ENCODE results near the gene TNFRSF17.
"Not testable (repeated sequence)": the region's sequence is repeated elsewhere in the genome, so short reads cannot be mapped to it uniquely, and the experiment has no call there.

TNFRSF17 gene

DNA sequence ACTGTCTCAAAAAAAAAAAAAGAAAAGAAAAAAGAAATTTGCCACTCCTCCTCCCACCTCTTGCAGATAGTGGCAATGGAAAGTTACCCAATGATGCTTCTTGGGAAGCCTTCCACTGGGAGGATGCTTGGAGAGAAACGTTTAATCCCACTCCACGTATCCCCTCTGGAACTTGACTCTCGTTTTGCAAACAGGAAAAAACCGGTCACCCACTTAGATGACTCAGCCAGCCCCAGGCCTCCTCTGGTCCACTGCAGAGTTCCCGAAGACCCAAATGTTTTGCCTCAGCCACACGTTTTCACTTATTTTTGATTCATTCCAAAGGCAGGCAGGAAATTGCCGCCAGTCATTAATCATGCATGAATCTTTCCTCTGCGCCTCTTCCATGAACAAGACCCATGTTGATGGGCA, 9.3 kb upstream of the TNFRSF17 start:
- peaks cover 7% of the 10 kb centered on the region for H3K4me1 ChIP-seq (ENCODE audit: insufficient read depth, poor library complexity, severe bottlenecking)
- no peaks in the 10 kb centered on the region for H3K27me3 ChIP-seq (ENCODE audit: insufficient read depth, poor library complexity, severe bottlenecking)
- H3K27ac ChIP-seq (ENCODE audit: poor library complexity, severe bottlenecking): peak overlapping the region; percentile 88
- peak; percentile 81 for DNase-seq (ENCODE audit: low spot score)
- H3K36me3 ChIP-seq (ENCODE audit: low read depth): no peaks in the 10 kb centered on the region
- H3K4me3 ChIP-seq (ENCODE audit: severe bottlenecking): no peak overlapping the region
- TF ChIP-seq, protein P1, sequence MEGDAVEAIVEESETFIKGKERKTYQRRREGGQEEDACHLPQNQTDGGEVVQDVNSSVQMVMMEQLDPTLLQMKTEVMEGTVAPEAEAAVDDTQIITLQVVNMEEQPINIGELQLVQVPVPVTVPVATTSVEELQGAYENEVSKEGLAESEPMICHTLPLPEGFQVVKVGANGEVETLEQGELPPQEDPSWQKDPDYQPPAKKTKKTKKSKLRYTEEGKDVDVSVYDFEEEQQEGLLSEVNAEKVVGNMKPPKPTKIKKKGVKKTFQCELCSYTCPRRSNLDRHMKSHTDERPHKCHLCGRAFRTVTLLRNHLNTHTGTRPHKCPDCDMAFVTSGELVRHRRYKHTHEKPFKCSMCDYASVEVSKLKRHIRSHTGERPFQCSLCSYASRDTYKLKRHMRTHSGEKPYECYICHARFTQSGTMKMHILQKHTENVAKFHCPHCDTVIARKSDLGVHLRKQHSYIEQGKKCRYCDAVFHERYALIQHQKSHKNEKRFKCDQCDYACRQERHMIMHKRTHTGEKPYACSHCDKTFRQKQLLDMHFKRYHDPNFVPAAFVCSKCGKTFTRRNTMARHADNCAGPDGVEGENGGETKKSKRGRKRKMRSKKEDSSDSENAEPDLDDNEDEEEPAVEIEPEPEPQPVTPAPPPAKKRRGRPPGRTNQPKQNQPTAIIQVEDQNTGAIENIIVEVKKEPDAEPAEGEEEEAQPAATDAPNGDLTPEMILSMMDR (IDR thresholded peaks at IDR 0.05; ENCODE audit: poor library complexity, severe bottlenecking): no peak
- ATAC-seq (ENCODE audit: low read depth): peak; percentile 90
- H3K9me3 ChIP-seq (ENCODE audit: severe bottlenecking): no peaks in the 10 kb centered on the region

DNA sequence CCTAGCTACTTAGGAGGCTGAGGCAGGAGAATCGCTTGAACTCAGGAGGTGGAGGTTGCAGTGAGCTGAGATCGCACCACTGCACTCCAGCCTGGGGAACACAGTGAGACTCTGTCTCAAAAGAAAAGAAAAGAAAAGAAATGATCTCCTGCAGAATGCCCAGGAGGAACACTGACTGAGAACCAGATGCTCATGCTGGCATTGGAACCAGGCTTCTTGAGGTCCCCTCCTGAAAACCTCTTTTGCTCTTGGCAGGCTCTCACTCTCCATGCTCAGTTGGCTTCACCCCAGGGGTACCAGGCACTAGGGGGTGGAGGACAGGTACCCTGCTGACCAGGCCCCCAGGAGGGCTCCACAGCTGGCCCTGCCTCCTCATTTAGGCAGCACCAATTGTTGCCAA, 8.5 kb upstream of the TNFRSF17 start:
- peak; percentile 23 for DNase-seq (ENCODE audit: low spot score)
- Histone ChIP-seq H3K27ac (ENCODE audit: poor library complexity, severe bottlenecking) (peak overlapping the region; percentile 88), H3K36me3 (ENCODE audit: low read depth) (no peaks in the 10 kb centered on the region), H3K4me3 (ENCODE audit: severe bottlenecking) (no peak overlapping the region), H3K9me3 (ENCODE audit: severe bottlenecking) (no peaks in the 10 kb centered on the region), H3K4me1 (ENCODE audit: insufficient read depth, poor library complexity, severe bottlenecking) (peaks cover 7% of the 10 kb centered on the region), H3K27me3 (ENCODE audit: insufficient read depth, poor library complexity, severe bottlenecking) (no peaks in the 10 kb centered on the region)
- no peak for ATAC-seq (ENCODE audit: low read depth)
- TF ChIP-seq, protein P1 (IDR thresholded peaks at IDR 0.05; ENCODE audit: poor library complexity, severe bottlenecking): no peak

DNA sequence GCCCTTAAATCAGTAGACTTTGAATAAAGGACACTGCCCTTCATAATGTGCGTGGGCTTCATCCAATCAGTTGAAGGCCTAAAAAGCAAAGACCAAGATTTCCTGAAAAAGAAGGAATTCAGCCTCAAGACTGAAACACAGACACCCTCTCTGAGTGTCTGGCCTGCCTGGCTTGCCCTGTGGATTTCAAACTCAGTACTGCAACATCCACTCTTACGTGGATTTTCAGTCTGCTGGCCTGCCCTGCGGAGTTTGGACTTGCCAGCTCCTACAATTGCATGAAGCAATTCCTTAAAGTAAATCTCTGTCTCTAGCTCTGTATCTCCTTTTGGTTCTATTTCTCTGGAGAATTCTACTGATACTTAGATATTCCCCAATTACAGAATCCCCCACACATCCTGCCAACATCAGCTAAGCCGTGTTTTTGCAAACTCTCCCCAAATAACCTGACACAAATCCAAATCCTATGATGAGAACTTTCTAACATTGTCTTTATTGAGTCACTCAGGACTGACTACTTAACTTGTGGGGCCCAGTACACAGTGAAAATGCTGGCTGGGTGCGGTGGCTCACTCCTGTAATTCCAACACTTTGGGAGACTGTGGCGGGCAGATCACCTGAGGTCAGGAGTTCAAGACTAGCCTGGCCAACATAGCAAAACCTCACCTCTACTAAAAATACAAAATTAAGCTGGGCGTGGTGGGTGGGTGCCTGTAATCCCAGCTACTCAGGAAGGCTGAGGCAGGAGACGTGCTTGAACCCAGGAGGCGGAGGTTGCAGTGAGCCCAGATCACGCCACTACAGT, 7.2 kb upstream of the TNFRSF17 start:
- no peaks in the 10 kb centered on the region for H3K9me3 ChIP-seq (ENCODE audit: severe bottlenecking)
- DNase-seq (ENCODE audit: low spot score): peak; percentile 6
- no peaks in the 10 kb centered on the region for H3K27me3 ChIP-seq (ENCODE audit: insufficient read depth, poor library complexity, severe bottlenecking)
- H3K4me3 ChIP-seq (ENCODE audit: severe bottlenecking): no peak overlapping the region
- H3K4me1 ChIP-seq (ENCODE audit: insufficient read depth, poor library complexity, severe bottlenecking): peaks cover 7% of the 10 kb centered on the region
- no peak overlapping the region for H3K27ac ChIP-seq (ENCODE audit: poor library complexity, severe bottlenecking)
- no peaks in the 10 kb centered on the region for H3K36me3 ChIP-seq (ENCODE audit: low read depth)
- no peak for ATAC-seq (ENCODE audit: low read depth)
- TF ChIP-seq, protein P1 (IDR thresholded peaks at IDR 0.05; ENCODE audit: poor library complexity, severe bottlenecking): no peak

DNA sequence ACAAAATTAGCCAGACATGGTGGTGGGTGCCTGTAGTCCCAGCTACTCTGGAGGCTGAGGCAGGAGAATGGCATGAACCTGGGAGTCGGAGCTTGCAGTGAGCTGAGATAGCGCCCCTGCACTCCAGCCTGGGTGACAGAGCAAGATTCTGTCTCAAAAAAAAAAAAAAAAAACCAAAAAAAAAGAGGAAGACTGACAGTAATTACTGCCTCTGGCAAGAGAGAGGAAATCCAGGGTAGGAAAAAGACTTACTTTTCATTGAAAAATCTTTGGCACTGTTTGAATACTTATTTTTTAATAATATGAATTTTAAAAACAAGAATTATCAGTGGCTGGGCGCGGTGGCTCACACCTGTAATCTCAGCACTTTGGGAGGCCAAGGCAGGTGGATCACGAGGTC, 2.6 kb upstream of the TNFRSF17 start:
- ATAC-seq (ENCODE audit: low read depth); H3K27ac ChIP-seq (ENCODE audit: poor library complexity, severe bottlenecking); H3K36me3 ChIP-seq (ENCODE audit: low read depth); H3K4me3 ChIP-seq (ENCODE audit: severe bottlenecking); H3K27me3 ChIP-seq (ENCODE audit: insufficient read depth, poor library complexity, severe bottlenecking); H3K4me1 ChIP-seq (ENCODE audit: insufficient read depth, poor library complexity, severe bottlenecking); H3K9me3 ChIP-seq (ENCODE audit: severe bottlenecking): not testable (repeated sequence)
- peak; percentile 1 for DNase-seq (ENCODE audit: low spot score)

DNA sequence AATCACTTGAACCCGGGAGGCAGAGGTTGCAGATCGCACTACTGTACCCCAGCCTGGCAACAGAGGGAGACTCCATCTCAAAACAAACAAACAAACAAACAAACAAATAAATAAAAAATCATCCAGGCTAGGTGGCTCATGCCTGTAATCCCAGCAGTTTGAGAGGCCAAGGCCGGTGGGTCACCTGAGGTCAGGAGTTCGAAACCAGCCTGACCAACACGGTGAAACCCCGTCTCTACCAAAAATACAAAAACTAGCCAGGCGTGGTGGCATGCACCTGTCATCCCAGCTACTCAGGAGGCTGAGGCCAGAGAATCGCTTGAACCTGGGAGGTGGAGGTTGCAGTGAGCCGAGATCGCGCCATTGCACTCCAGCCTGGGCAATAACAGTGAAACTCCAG, 2.0 kb upstream of the TNFRSF17 start:
- H3K27ac ChIP-seq (ENCODE audit: poor library complexity, severe bottlenecking): not testable (repeated sequence)

DNA sequence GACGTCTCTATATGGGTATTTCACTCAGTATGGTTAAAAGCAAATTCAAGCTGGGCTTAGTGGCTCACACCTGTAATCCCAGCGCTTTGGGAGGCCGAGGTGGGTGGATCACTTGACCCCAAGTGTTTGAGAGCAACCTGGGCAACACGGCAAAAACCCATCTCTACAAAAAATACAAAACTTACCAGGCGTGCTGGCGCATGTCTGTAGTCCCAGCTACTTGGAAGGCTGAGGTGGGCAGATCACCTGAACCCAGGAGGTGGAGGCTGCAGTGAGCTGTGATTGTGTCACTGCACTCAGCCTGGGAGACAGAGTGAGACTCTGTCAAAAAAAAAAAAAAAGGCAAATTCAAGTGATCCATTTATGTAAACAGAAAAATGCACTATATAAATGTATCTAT, 1.3 kb upstream of the TNFRSF17 start:
- H3K27me3 ChIP-seq (ENCODE audit: insufficient read depth, poor library complexity, severe bottlenecking): no peaks in the 10 kb centered on the region
- peak; percentile 6 for DNase-seq (ENCODE audit: low spot score)
- H3K4me1 ChIP-seq (ENCODE audit: insufficient read depth, poor library complexity, severe bottlenecking): peaks cover 6% of the 10 kb centered on the region
- TF ChIP-seq, protein P1 (IDR thresholded peaks at IDR 0.05; ENCODE audit: poor library complexity, severe bottlenecking): no peak
- H3K36me3 ChIP-seq (ENCODE audit: low read depth): no peaks in the 10 kb centered on the region
- no peaks in the 10 kb centered on the region for H3K9me3 ChIP-seq (ENCODE audit: severe bottlenecking)
- no peak overlapping the region for H3K4me3 ChIP-seq (ENCODE audit: severe bottlenecking)
- ATAC-seq (ENCODE audit: low read depth): no peak
- no peak overlapping the region for H3K27ac ChIP-seq (ENCODE audit: poor library complexity, severe bottlenecking)

More for the DNA sequence above, 2.0 kb upstream of the TNFRSF17 start:
- not testable (repeated sequence) for H3K9me3 ChIP-seq (ENCODE audit: severe bottlenecking); H3K4me3 ChIP-seq (ENCODE audit: severe bottlenecking); H3K27me3 ChIP-seq (ENCODE audit: insufficient read depth, poor library complexity, severe bottlenecking); H3K4me1 ChIP-seq (ENCODE audit: insufficient read depth, poor library complexity, severe bottlenecking); H3K36me3 ChIP-seq (ENCODE audit: low read depth); ATAC-seq (ENCODE audit: low read depth)
- DNase-seq (ENCODE audit: low spot score): peak; percentile 2

Measured in RWPE2 (cell line).